Testis (tissue), 2 donors: ENCODE data around the gene SLC30A10.
"Not testable (repeated sequence)": the region's sequence is repeated elsewhere in the genome, so short reads cannot be mapped to it uniquely, and the experiment has no call there.

Experiments
- CTCF ChIP-seq, 3 experiments: fragments of 450-650 bp in 2 of 3; fragments of 200-600 bp in 1 of 3; sonication (generic) in 1 of 3; IDR thresholded peaks; one replicate each; pipeline ENCODE4 v1.5.1; 2016 to 2019; ENCODE audit warnings: antibody characterized with exemption in 3 of 3, mild to moderate bottlenecking in 2 of 3, moderate library complexity in 1 of 3
- POLR2A ChIP-seq: fragments of 450-650 bp; IDR thresholded peaks from one replicate; pipeline ENCODE4 v1.6.1; 2017; ENCODE audit warnings: antibody characterized with exemption, mild to moderate bottlenecking, moderate library complexity

- TF ChIP-seq CTCF (IDR thresholded peaks at IDR 0.05); POLR2A: not testable (repeated sequence)
Observed at GRCh38 chr1:219868615-219869014, 59.7 kb downstream of the SLC30A10 start.
